Parathyroid adenoma (tissue), 2 donors: ENCODE results near the gene PRPF31.

Experiments used
- H2AFZ ChIP-seq: fragments of 300-600 bp; sonication (generic); one replicate; pipeline ENCODE4 v1.7.0; 2017; ENCODE audit warnings: antibody characterized with exemption, mild to moderate bottlenecking
- H3K27ac ChIP-seq: fragments of 300-600 bp; sonication (generic); one replicate; pipeline ENCODE4 v1.7.0; 2017
- H3K27me3 ChIP-seq: fragments of 300-600 bp; sonication (generic); one replicate; pipeline ENCODE4 v1.7.0; 2017; ENCODE audit warnings: low read length; ENCODE audit not compliant: control insufficient read depth, insufficient read depth
- H3K36me3 ChIP-seq: fragments of 300-600 bp; sonication (generic); one replicate; pipeline ENCODE4 v1.7.0; 2017; ENCODE audit warnings: low read length; ENCODE audit not compliant: control insufficient read depth, insufficient read depth
- H3K4me1 ChIP-seq: fragments of 300-600 bp; sonication (generic); one replicate; pipeline ENCODE4 v1.7.0; 2017; ENCODE audit warnings: control low read depth
- H3K4me2 ChIP-seq: fragments of 300-600 bp; sonication (generic); one replicate; pipeline ENCODE4 v1.7.0; 2017; ENCODE audit warnings: low read length
- H3K4me3 ChIP-seq: fragments of 300-600 bp; sonication (generic); one replicate; pipeline ENCODE4 v1.7.0; 2017; ENCODE audit warnings: low read depth, low read length
- H3K79me2 ChIP-seq: fragments of 300-600 bp; sonication (generic); one replicate; pipeline ENCODE4 v1.7.0; 2017; ENCODE audit warnings: control low read depth
- H3K9ac ChIP-seq: fragments of 300-600 bp; sonication (generic); one replicate; pipeline ENCODE4 v1.7.0; 2017; ENCODE audit warnings: mild to moderate bottlenecking
- H3K9me3 ChIP-seq: fragments of 300-600 bp; sonication (generic); one replicate; pipeline ENCODE4 v1.7.0; 2017; ENCODE audit warnings: low read length; ENCODE audit not compliant: control insufficient read depth
- TF ChIP-seq, protein P1 (sequence below): fragments of 300-600 bp; sonication (generic); IDR thresholded peaks from one replicate; pipeline ENCODE4 v1.7.0; 2017; ENCODE audit warnings: antibody characterized with exemption, mild to moderate bottlenecking
- donor health status: primary hyperparathyroidism.

Gene PRPF31

GRCh38 chr19:54158812-54159351 lies 43.3 kb downstream of the PRPF31 start:
- Histone ChIP-seq H2AFZ (peak overlapping the region; percentile 95), H3K27me3 (no peaks in the 10 kb centered on the region), H3K27ac (peak overlapping the region; percentile 95), H3K4me1 (peaks cover 13% of the 10 kb centered on the region), H3K4me3 (peak overlapping the region; percentile 88), H3K9ac (peak overlapping the region; percentile 40), H3K4me2 (peak overlapping the region; percentile 68), H3K79me2 (peaks cover 3% of the 10 kb centered on the region), H3K36me3 (no peaks in the 10 kb centered on the region), H3K9me3 (no peaks in the 10 kb centered on the region)
- TF ChIP-seq, protein P1, sequence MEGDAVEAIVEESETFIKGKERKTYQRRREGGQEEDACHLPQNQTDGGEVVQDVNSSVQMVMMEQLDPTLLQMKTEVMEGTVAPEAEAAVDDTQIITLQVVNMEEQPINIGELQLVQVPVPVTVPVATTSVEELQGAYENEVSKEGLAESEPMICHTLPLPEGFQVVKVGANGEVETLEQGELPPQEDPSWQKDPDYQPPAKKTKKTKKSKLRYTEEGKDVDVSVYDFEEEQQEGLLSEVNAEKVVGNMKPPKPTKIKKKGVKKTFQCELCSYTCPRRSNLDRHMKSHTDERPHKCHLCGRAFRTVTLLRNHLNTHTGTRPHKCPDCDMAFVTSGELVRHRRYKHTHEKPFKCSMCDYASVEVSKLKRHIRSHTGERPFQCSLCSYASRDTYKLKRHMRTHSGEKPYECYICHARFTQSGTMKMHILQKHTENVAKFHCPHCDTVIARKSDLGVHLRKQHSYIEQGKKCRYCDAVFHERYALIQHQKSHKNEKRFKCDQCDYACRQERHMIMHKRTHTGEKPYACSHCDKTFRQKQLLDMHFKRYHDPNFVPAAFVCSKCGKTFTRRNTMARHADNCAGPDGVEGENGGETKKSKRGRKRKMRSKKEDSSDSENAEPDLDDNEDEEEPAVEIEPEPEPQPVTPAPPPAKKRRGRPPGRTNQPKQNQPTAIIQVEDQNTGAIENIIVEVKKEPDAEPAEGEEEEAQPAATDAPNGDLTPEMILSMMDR = no peak

- Histone ChIP-seq H3K4me3 (peak within 1 kb of the TSS; percentile 88), H3K79me2 (peaks cover 3% of the 10 kb centered on the region), H3K4me1 (peaks cover 13% of the 10 kb centered on the region), H2AFZ (peak within 1 kb of the TSS; percentile 95), H3K36me3 (no peaks in the 10 kb centered on the region), H3K9ac (peak within 1 kb of the TSS; percentile 50), H3K27ac (peak within 1 kb of the TSS; percentile 95), H3K9me3 (no peaks in the 10 kb centered on the region), H3K4me2 (peak within 1 kb of the TSS; percentile 79), H3K27me3 (no peaks in the 10 kb centered on the region)
- TF ChIP-seq, protein P1 = peak; percentile 48
These were observed 44.0 kb downstream of the PRPF31 start, which contains the start of gene LENG1 for GRCh38 chr19:54159352-54160181. Gene LENG1 (minus strand): TSS chr19:54159721. CDS start chr19:54159695, 26 bp downstream.

DNA sequence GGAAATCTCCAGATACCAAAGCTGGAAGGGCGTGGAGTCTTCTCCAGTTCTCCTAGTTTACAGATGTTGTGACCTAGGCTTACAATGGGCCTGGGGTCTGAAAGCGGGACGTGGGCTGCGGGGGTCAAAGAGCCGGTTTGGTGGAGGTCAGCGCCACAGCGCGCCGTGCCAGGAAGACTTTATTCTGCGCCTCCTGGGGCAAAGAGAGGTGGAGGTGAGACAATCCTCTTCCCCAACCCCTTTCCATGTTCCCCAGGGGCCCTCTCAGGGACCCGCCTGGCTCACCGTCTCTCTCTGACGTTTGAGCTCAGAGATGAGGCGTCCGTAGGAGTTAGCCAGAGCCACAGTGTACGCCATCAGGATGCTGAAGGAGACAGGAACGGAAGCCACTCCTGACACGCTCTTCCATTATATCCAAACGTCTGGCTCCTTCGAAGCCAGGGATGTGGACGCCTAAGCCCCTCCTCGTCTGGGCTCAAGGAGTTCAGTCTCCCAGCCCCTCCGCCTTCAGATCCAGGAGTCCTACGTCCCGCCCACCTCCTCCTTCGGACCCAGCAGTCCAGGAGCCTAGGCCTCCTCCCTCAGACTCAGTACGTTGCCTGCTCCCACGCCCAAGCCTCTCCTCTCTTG lies 44.7 kb downstream of the PRPF31 start:
- no peaks in the 10 kb centered on the region for H3K27me3 ChIP-seq
- H3K4me3 ChIP-seq = peak overlapping the region; percentile 88
- no peaks in the 10 kb centered on the region for H3K36me3 ChIP-seq
- H3K9me3 ChIP-seq = no peaks in the 10 kb centered on the region
- peaks cover 3% of the 10 kb centered on the region for H3K79me2 ChIP-seq
- peak overlapping the region; percentile 79 for H3K4me2 ChIP-seq
- H3K27ac ChIP-seq = peak overlapping the region; percentile 70
- H3K4me1 ChIP-seq = peaks cover 13% of the 10 kb centered on the region
- no peak overlapping the region for H3K9ac ChIP-seq
- TF ChIP-seq, protein P1 = no peak
- H2AFZ ChIP-seq = peak overlapping the region; percentile 94

DNA sequence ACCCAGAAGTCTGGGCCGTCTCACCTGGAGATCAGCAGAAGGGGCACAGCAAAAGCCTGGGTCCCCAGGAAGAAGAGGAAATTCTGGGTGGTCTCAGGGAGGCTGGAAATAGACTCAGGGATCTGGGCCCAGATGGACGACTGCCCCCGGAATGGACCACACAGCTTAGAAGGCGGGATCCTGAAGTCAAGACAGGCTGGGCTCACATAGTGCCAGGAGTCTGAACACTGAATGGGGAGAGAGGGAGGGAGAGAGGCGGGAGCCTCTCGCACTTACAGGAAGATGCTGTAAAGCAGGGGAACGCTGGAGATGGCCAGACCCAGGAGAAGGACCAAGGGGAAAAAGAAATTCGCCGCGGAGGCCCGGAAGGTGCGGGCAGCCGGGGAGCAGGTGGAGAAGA lies 45.3 kb downstream of the PRPF31 start:
- H3K4me1 ChIP-seq = peaks cover 13% of the 10 kb centered on the region
- H2AFZ ChIP-seq = no peak overlapping the region
- TF ChIP-seq, protein P1 = no peak
- H3K27ac ChIP-seq = no peak overlapping the region
- no peaks in the 10 kb centered on the region for H3K36me3 ChIP-seq
- H3K9me3 ChIP-seq = no peaks in the 10 kb centered on the region
- H3K4me3 ChIP-seq = peak overlapping the region; percentile 88
- no peak overlapping the region for H3K9ac ChIP-seq
- no peaks in the 10 kb centered on the region for H3K27me3 ChIP-seq
- H3K4me2 ChIP-seq = peak overlapping the region; percentile 79
- H3K79me2 ChIP-seq = peaks cover 3% of the 10 kb centered on the region
